EH (cell line): ENCODE measurements around the gene BGLAP.

ENCODE experiments used
- DNase-seq: peaks from one replicate; pipeline ENCODE4 v3.0.0-alpha.2; 2015; ENCODE audit warnings: low read depth

Gene BGLAP

GRCh38 chr1:156226782-156227181 is 15.2 kb upstream of the BGLAP start:
- DNase-seq = no peak

- DNase-seq = no peak
These were observed 13.5 kb upstream of the BGLAP start for GRCh38 chr1:156228501-156228900.

- DNase-seq = no peak
These were observed 12.0 kb upstream of the BGLAP start for GRCh38 chr1:156229809-156230472.

- DNase-seq = no peak
These were observed 11.5 kb upstream of the BGLAP start for GRCh38 chr1:156230473-156230837.

- no peak for DNase-seq
These were observed 9.6 kb upstream of the BGLAP start for GRCh38 chr1:156232201-156232894.

- DNase-seq = peak; percentile 92
These were observed 8.4 kb upstream of the BGLAP start for GRCh38 chr1:156233426-156234127.

GRCh38 chr1:156236164-156236563 is 5.8 kb upstream of the BGLAP start:
- DNase-seq = no peak

- DNase-seq = no peak
These were observed 3.7 kb upstream of the BGLAP start for GRCh38 chr1:156238248-156238647.

GRCh38 chr1:156241311-156241811 is 623 bp upstream of the BGLAP start:
- DNase-seq = peak; percentile 65

- DNase-seq = no peak
These were observed 754 bp downstream of the BGLAP start for GRCh38 chr1:156242738-156243137.

- DNase-seq = no peak
These were observed 2.1 kb downstream of the BGLAP start for GRCh38 chr1:156244126-156244525.

- no peak for DNase-seq
These were observed 2.7 kb downstream of the BGLAP start for GRCh38 chr1:156244712-156245111.

- DNase-seq = peak; percentile 43
These were observed 3.7 kb downstream of the BGLAP start for GRCh38 chr1:156245451-156246232.

- DNase-seq = no peak
These were observed 4.3 kb downstream of the BGLAP start for GRCh38 chr1:156246241-156246780.

- DNase-seq = no peak
These were observed 4.9 kb downstream of the BGLAP start for GRCh38 chr1:156246781-156247459.

GRCh38 chr1:156247460-156248322 is 5.7 kb downstream of the BGLAP start, which contains the start of gene PAQR6:
TSS of gene PAQR6 (minus strand) at chr1:156248056. CDS start at chr1:156246731, 1,325 bp downstream.
- DNase-seq = no peak

- DNase-seq = no peak
These were observed 6.3 kb downstream of the BGLAP start for GRCh38 chr1:156248323-156248683.

GRCh38 chr1:156249593-156249992 is 7.6 kb downstream of the BGLAP start:
- no peak for DNase-seq

- no peak for DNase-seq
These were observed 9.5 kb downstream of the BGLAP start for GRCh38 chr1:156251527-156251926.

GRCh38 chr1:156253634-156254033 is 11.7 kb downstream of the BGLAP start:
- no peak for DNase-seq
